Activated CD4-positive, alpha-beta T cell treated with anti-CD3 and anti-CD28 coated beads for 36 hours (primary cell): ENCODE results near the gene ZNF135. TPM values are rescaled to one million over a fixed set of nuclear protein-coding genes. Genes with fewer than 3 reads are reported as not detected.
A peak's percentile ranks its signal among the peaks of the same experiment; 100 is the strongest.

ENCODE experiments used
- ATAC-seq: fragments of 200-7000 bp; cut with Tn5 transposase; one replicate; pipeline ENCODE4 v1.10.0; 2021; ENCODE audit warnings: mild to moderate bottlenecking, moderate library complexity
- CTCF ChIA-PET: fragments of 350-600 bp; sonication (Branson Sonifier 250); formaldehyde crosslinking; loops from one replicate; lab custom pipeline; 2021; ENCODE audit warnings: antibody characterized with exemption; lab: Charles Lee
- POLR2A ChIA-PET: fragments of 350-600 bp; sonication (Branson Sonifier 250); formaldehyde crosslinking; loops from one replicate; lab custom pipeline; 2021; ENCODE audit warnings: antibody characterized with exemption, inconsistent platforms; lab: Charles Lee
- DNase-seq: peaks from one replicate; pipeline ENCODE4 v3.0.0-alpha.2; 2020
- H3K27ac Mint-ChIP-seq: one replicate; pipeline ENCODE4 v1.8.0; 2021; ENCODE audit warnings: mixed read lengths
- H3K27me3 Mint-ChIP-seq: one replicate; pipeline ENCODE4 v1.8.0; 2021; ENCODE audit warnings: mixed read lengths
- H3K36me3 Mint-ChIP-seq: one replicate; pipeline ENCODE4 v1.8.0; 2021; ENCODE audit warnings: low read depth, mixed read lengths
- H3K4me1 Mint-ChIP-seq: one replicate; pipeline ENCODE4 v1.8.0; 2021; ENCODE audit warnings: mixed read lengths
- H3K4me3 Mint-ChIP-seq: one replicate; pipeline ENCODE4 v1.8.0; 2021; ENCODE audit warnings: mild to moderate bottlenecking, moderate library complexity, mixed read lengths
- H3K9me3 Mint-ChIP-seq: one replicate; pipeline ENCODE4 v1.8.0; 2021; ENCODE audit warnings: low read depth, mixed read lengths
- intact Hi-C, 2 experiments: fragments of 100-400 bp; cut with DNase I in 1 of 2; cut with micrococcal nuclease in 1 of 2; formaldehyde crosslinking; loops; one replicate each; pipeline versions ENCODE4 v1.14.2 to v1.15.1; 2022 to 2024; cut with DNase I, micrococcal nuclease
- total RNA-seq, 2 experiments: library from RNA; stranded (reverse); gene quantifications; one replicate each; pipeline ENCODE4 v1.2.3, GENCODE V29; 2021

The ZNF135 gene
- total RNA-seq, 2 experiments from 2014 or later = 1.3 to 1.5 TPM

DNA sequence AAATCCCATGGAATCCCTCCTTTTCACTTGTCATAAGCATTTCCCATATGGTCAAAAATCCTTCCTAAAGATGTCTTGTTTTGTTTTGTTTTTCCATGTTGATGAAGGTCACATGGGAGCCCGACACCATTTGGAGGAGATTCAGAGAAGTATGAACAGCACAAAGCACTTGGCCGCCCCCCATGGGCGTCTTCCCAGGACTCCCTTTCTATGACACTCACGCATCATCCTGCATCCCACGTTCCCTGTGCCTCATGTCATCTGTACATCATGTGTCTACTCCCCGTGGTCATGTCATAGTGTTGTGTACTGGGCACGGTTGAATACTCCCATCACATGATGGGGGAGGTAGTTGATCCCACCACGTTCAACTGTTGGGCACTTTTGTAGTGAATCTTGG, 23.2 kb upstream of the ZNF135 start:
- H3K27me3 Mint-ChIP-seq = peaks cover 28% of the 10 kb centered on the region
- H3K36me3 Mint-ChIP-seq = peaks cover 31% of the 10 kb centered on the region
- intact Hi-C loops = no loop called here
- DNase-seq = no peak
- ChIA-PET CTCF (no interaction called here), POLR2A (interaction anchor here (0.6 kb wide), 1 partner anchor 267 kb away, joined by 3 read pairs; the partner anchor contains the start of gene ZNF586)
- H3K9me3 Mint-ChIP-seq = peaks cover 28% of the 10 kb centered on the region
- no peak overlapping the region for H3K27ac Mint-ChIP-seq
- no peak for ATAC-seq
- no peak overlapping the region for H3K4me3 Mint-ChIP-seq
- no peaks in the 10 kb centered on the region for H3K4me1 Mint-ChIP-seq

DNA sequence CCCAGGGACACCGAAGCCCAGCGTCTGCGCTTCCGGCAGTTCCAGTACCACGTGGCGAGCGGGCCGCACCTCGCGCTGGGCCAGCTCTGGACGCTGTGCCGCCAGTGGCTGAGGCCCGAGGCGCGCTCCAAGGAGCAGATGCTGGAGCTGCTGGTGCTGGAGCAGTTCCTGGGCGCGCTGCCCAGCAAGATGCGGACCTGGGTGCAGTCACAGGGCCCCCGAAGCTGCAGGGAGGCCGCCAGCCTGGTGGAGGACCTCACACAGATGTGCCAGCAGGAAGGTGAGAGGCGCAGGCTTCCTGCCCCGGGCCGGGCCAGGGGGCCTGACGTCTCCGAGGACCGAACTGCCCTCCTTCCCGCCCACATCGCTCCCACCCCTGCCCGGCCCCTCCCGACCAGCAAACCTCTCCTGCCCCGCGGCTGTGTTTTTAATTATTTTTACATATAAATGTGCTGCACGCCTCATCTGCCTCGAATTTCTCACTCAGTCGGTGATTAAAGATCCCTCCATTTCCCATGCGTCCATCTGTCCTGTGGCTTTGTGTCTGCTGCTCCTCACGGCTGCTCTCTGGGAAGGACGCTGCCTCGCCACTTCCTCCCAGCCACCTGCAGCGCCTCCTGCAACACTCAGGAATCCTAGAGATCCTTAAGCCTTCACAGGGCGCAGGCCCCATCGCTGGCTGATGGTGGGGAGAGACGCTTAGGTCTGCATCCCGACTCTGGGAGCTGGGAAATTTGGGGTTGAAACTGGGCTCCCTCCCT, 21.0 kb upstream of the ZNF135 start:
- Mint-ChIP-seq H3K27me3 (peaks cover 23% of the 10 kb centered on the region), H3K36me3 (peaks cover 28% of the 10 kb centered on the region), H3K9me3 (peaks cover 28% of the 10 kb centered on the region), H3K4me1 (no peaks in the 10 kb centered on the region), H3K4me3 (no peak overlapping the region), H3K27ac (no peak overlapping the region)
- POLR2A ChIA-PET = no interaction called here
- intact Hi-C loops = no loop called here
- CTCF ChIA-PET = interaction anchor here (0.6 kb wide), 2 partner anchors 118 to 937 kb away, joined by 3 read pairs; no protein-coding TSS in a partner anchor
- DNase-seq (no peak), ATAC-seq (no peak)

DNA sequence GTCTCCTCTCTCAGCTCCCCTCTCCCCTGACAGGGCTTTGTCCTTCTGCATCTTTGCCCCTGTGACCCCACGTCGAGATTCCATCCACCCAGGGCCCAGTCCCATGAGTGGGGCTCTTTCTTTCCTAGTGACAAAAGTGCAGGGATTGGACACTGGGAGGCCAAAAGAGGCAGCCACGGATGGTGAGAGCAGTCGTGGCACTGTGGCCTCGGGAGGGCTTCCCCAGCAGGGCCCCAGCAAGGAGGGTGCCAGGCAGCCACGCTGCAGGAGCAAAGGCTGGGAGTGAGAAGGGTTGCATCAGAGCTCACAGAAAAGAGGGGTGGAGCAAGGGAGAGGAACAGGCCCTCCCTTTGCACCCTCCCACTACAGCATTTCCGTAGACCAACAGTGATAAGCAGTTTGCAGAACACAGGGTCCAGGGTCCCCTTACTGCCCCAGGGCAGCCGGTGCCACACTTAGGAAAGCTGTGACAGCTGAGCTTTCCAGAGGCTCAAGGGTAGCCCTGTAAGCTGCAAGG, 20.3 kb upstream of the ZNF135 start:
- peaks cover 20% of the 10 kb centered on the region for H3K27me3 Mint-ChIP-seq
- ATAC-seq (no peak), DNase-seq (no peak)
- peaks cover 30% of the 10 kb centered on the region for H3K36me3 Mint-ChIP-seq
- ChIA-PET POLR2A (no interaction called here), CTCF (interaction anchor here (0.6 kb wide), 2 partner anchors 117 to 937 kb away, joined by 3 read pairs; no protein-coding TSS in a partner anchor)
- no peak overlapping the region for H3K4me3 Mint-ChIP-seq
- H3K4me1 Mint-ChIP-seq = no peaks in the 10 kb centered on the region
- intact Hi-C loops = no loop called here
- H3K9me3 Mint-ChIP-seq = peaks cover 33% of the 10 kb centered on the region
- no peak overlapping the region for H3K27ac Mint-ChIP-seq

DNA sequence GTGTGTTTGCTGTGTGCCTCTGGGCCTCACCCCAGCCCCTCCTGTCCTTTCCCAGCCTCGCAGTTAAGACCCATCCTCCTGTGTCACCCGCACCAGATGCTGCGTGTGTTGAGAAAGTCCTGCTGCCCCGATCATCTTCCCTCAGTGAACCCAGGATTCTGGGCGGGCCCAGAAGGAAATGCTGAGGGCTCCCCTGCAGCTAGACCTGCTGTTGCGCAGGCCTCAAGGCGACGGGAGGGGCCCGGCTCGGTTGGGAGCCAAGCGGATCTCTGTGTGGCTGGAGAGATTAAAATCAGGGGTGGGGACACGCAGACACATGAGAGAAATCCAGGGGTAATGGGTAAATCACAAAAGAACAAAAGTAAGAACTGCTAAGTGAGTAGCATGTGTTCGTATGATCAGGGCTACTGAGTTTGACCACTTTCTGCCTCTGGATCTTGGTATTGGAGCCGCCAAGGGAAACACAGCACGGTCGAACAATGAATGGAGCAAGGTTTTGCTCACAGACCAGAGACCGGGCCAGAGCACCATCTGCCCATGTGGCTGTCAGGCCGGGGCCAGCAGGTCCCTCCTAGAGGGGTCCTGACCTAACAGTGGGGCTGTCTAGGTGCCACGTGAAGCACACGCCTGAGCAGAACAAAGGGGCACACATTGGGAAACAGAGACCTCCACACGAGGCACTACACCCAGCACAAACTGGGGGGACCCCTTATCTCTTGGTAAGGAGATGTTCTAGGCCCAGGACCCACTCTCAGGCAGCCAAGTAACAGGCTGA, 18.1 kb upstream of the ZNF135 start:
- Mint-ChIP-seq H3K27ac (no peak overlapping the region), H3K4me3 (no peak overlapping the region), H3K36me3 (peaks cover 22% of the 10 kb centered on the region), H3K9me3 (peaks cover 28% of the 10 kb centered on the region), H3K27me3 (peaks cover 8% of the 10 kb centered on the region), H3K4me1 (no peaks in the 10 kb centered on the region)
- DNase-seq (no peak), ATAC-seq (no peak)
- intact Hi-C loops = no loop called here
- ChIA-PET POLR2A (no interaction called here), CTCF (interaction anchor here (0.5 kb wide), 1 partner anchor 188 kb away, joined by 3 read pairs; the partner anchor contains the start of gene ZNF544)

DNA sequence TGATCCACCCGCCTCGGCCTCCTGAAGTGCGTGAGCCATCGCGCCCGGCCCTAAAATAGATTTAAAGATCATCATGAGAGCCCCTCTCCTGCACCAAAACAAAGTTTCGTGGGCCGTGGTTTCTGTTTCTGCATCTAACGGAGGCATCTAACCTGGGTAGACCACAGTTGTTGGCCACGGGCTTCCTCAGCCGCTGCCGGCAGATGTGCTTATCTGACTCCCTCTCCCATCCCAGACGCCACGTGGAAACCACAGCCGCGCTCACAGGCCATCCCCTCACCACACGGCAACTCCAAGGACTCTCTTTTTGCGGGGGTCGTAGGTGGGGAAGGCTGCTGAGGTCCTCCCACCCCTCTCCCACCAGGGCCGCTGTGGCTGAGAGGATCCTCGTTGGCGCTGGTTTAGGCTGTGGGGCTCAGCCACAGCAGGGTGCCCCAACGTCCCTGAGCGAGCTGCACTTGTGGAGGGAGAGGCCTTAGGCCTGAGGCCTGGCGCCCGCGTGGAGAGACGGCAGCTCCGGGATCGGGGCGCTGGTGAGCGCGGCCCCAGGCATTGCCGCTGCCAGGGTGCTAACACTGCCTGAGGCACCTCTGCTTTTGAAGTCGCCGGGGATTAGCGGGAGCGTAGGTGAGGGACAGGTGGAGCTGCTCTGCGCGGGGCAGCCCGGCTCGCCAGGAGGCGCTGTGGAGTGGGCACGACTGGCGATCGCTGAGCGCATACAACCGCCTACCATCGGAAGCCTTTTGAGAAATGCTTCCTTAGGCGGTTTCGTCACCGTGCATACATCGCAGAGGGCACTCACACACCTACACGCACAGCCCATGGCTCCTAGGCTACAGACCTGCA, 16.4 kb upstream of the ZNF135 start:
- Mint-ChIP-seq H3K4me3 (no peak overlapping the region), H3K4me1 (no peaks in the 10 kb centered on the region), H3K27me3 (peaks cover 2% of the 10 kb centered on the region), H3K9me3 (peaks cover 31% of the 10 kb centered on the region), H3K36me3 (peaks cover 23% of the 10 kb centered on the region), H3K27ac (no peak overlapping the region)
- ChIA-PET POLR2A (no interaction called here), CTCF (no interaction called here)
- peak; percentile 29 for DNase-seq
- intact Hi-C loops = no loop called here
- ATAC-seq = no peak

DNA sequence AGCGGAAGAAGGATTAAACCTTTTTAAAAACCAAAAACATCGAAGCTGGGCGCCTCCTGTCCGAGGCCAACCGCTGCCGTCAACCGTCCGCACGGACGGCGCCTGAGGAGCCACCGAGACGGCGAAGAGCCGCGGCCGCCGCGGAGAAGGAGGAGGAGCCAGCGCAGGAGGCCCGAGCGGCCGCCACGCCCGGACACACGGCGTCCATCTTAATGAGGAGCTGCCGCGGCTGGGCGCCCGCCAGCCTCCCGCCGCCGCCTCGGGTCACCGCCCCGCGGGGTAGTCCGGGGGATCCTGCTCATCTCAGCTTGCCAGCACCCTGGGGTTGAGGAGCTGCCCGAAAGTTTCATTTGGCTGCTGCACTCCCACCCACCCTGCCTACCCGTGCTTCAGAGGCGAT, 14.7 kb upstream of the ZNF135 start:
- intact Hi-C loops = no loop called here
- CTCF ChIA-PET = interaction anchor here (0.6 kb wide), 1 partner anchor 476 kb away, joined by 3 read pairs; the partner anchor contains the start of gene ZBTB45
- POLR2A ChIA-PET = no interaction called here
- Mint-ChIP-seq H3K27me3 (no peaks in the 10 kb centered on the region), H3K27ac (no peak overlapping the region), H3K9me3 (peaks cover 34% of the 10 kb centered on the region), H3K4me1 (no peaks in the 10 kb centered on the region), H3K36me3 (peaks cover 22% of the 10 kb centered on the region), H3K4me3 (no peak overlapping the region)
- DNase-seq = no peak
- ATAC-seq = no peak

DNA sequence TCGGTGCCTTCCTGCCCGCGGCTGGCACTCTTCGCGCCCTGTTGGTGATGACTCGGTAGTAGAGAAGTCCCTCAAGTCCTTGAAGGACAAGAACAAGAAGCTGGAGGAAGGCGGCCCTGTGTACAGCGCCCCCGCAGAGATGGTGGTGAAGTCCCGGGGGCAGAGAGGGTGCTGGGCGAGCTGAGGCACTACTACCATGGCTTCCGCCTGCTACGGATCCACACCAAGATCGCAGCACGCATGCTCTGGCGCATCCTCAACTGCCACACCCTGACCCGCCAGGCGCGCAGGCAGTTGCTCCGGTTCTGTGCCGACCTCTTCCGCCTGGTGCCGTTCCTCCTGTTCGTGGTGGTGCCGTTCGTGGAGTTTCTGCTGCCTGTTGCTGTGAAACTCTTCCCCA, 14.2 kb upstream of the ZNF135 start:
- POLR2A ChIA-PET = no interaction called here
- Mint-ChIP-seq H3K27ac (no peak overlapping the region), H3K27me3 (no peaks in the 10 kb centered on the region), H3K4me1 (no peaks in the 10 kb centered on the region), H3K36me3 (peaks cover 26% of the 10 kb centered on the region), H3K9me3 (peaks cover 39% of the 10 kb centered on the region), H3K4me3 (no peak overlapping the region)
- intact Hi-C loops = no loop called here
- no peak for DNase-seq
- no peak for ATAC-seq
- CTCF ChIA-PET = no interaction called here

DNA sequence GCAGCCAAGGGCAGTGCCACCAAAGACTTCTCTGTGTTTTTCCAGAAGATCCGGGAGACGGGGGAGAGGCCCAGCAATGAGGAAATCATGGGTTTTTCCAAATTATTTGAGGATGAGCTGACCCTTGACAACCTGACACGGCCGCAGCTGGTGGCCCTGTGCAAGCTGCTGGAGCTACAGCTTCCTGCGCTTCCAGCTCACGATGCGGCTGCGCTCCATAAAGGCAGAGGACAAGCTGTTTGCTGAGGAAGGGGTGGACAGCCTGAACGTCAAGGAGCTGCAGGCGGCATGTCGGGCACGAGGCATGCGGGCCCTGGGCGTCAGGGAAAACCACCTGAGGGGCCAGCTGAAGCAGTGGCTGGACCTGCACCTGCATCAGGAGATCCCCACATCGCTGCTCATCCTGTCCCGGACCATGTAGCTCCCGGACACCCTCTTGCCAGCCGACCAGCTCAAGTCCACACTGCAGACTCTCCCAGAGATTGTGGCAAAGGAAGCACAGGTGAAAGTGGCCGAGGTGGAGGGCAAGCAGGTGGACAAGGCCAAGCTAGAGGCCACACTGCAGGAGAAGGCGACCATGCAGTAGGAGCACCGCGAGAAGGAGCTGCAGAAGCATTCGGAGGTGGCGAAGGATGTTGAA, 13.6 kb upstream of the ZNF135 start:
- H3K27ac Mint-ChIP-seq = no peak overlapping the region
- no peaks in the 10 kb centered on the region for H3K27me3 Mint-ChIP-seq
- H3K9me3 Mint-ChIP-seq = peaks cover 41% of the 10 kb centered on the region
- peaks cover 26% of the 10 kb centered on the region for H3K36me3 Mint-ChIP-seq
- H3K4me1 Mint-ChIP-seq = no peaks in the 10 kb centered on the region
- intact Hi-C loops = no loop called here
- ATAC-seq = no peak
- ChIA-PET CTCF (no interaction called here), POLR2A (no interaction called here)
- no peak for DNase-seq
- H3K4me3 Mint-ChIP-seq = no peak overlapping the region

DNA sequence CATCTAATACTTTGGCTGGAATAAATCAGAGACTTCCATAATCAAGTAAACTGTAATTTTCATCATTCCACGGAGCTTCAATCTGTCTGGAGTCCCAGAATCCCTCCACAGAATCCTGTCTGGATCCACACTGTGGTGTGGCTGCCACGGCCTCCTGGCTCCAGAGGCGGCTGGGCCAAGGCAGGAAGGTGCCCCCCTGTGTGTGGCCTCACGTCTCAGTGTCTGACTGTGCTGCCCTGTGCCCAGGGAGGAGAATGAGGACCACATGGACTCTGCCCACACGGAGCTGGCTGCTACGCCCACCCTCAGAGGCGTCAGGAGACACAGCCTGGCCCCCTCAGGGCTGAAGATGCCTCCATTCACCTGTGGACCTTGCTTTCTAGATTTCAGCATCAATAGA, 12.2 kb upstream of the ZNF135 start:
- H3K36me3 Mint-ChIP-seq = peaks cover 24% of the 10 kb centered on the region
- H3K27me3 Mint-ChIP-seq = no peaks in the 10 kb centered on the region
- H3K9me3 Mint-ChIP-seq = peaks cover 35% of the 10 kb centered on the region
- DNase-seq (no peak), ATAC-seq (no peak)
- no peaks in the 10 kb centered on the region for H3K4me1 Mint-ChIP-seq
- ChIA-PET POLR2A (no interaction called here), CTCF (no interaction called here)
- H3K4me3 Mint-ChIP-seq = no peak overlapping the region
- H3K27ac Mint-ChIP-seq = no peak overlapping the region
- intact Hi-C loops = no loop called here

DNA sequence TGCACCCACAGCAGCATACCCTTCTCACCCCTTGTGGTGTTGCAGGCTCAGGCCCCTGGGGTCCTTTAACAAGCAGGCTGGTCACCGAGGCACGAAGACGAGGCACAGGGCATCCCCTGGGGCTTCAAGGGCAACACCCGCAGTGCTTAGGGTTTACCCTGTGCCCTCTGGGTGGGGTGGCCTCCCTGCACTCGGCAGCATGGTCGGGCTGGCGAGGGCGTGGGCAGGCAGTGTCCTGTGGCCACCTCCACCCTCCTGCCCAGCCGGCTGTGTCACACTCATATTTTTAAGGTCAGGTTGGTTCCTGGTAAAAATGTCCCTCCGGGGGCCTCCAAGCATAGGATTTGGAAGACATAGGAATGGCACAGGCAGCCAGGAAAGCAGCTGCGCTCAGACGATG, 11.4 kb upstream of the ZNF135 start:
- peaks cover 24% of the 10 kb centered on the region for H3K36me3 Mint-ChIP-seq
- H3K27ac Mint-ChIP-seq = no peak overlapping the region
- CTCF ChIA-PET = no interaction called here
- ATAC-seq (no peak), DNase-seq (no peak)
- no peak overlapping the region for H3K4me3 Mint-ChIP-seq
- POLR2A ChIA-PET = no interaction called here
- H3K27me3 Mint-ChIP-seq = no peaks in the 10 kb centered on the region
- H3K4me1 Mint-ChIP-seq = no peaks in the 10 kb centered on the region
- intact Hi-C loops = no loop called here
- peaks cover 35% of the 10 kb centered on the region for H3K9me3 Mint-ChIP-seq

DNA sequence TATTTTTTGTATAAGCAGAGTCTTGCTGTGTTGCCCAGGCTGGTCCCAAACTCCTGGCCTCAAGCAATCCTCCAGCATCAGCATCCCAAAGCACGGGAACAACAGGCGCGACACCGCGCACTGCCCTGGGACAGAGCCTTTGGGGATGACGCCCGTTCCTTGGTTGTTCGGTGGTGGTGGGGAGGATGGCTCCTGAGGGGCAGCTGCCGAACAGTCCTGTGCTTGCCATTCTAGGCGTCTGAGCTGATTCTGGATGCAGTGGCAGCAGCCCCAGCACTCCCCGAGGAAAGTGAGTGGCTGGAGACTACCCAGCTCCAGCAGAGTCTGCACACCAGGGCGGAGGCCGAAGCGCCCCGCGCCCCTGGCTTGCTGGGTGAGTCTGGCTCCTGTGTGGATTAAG, 6.8 kb upstream of the ZNF135 start:
- H3K27me3 Mint-ChIP-seq = peaks cover 15% of the 10 kb centered on the region
- CTCF ChIA-PET = no interaction called here
- ATAC-seq (no peak), DNase-seq (no peak)
- no peak overlapping the region for H3K4me3 Mint-ChIP-seq
- POLR2A ChIA-PET = no interaction called here
- H3K27ac Mint-ChIP-seq = no peak overlapping the region
- peaks cover 28% of the 10 kb centered on the region for H3K36me3 Mint-ChIP-seq
- H3K4me1 Mint-ChIP-seq = no peaks in the 10 kb centered on the region
- intact Hi-C loops = no loop called here
- H3K9me3 Mint-ChIP-seq = peaks cover 33% of the 10 kb centered on the region
